Neutrophil (primary cell): ENCODE measurements around the gene PEX3.

Experiments used
- H3K27ac ChIP-seq: fragments of 200-600 bp; sonication (generic); 2 replicates; pipeline ENCODE4 v1.5.1; 2016; ENCODE audit warnings: mild to moderate bottlenecking, moderate library complexity
- H3K27me3 ChIP-seq: fragments of 200-600 bp; sonication (generic); 2 replicates; pipeline ENCODE4 v1.6.0; 2016; ENCODE audit warnings: mild to moderate bottlenecking
- H3K36me3 ChIP-seq: fragments of 200-600 bp; sonication (generic); 2 replicates; pipeline ENCODE4 v1.5.1; 2017
- H3K4me1 ChIP-seq, 2 experiments: fragments of 200-600 bp in 1 of 2; sonication (generic) in 1 of 2; 1 replicate in 1 of 2; 2 replicates in 1 of 2; pipeline versions ENCODE4 v1.5.1 to v1.6.1; 2013 to 2016; ENCODE audit warnings: low read depth in 1 of 2, low read length in 1 of 2, mild to moderate bottlenecking in 1 of 2, moderate library complexity in 1 of 2; ENCODE audit not compliant: control insufficient read depth in 1 of 2, insufficient read depth in 1 of 2
- H3K4me3 ChIP-seq, 2 experiments: fragments of 200-600 bp in 1 of 2; sonication (generic) in 1 of 2; 1 replicate in 1 of 2; 2 replicates in 1 of 2; pipeline ENCODE4 v1.5.1; 2013 to 2016; ENCODE audit warnings: low read depth in 1 of 2, low read length in 1 of 2, mild to moderate bottlenecking in 1 of 2, moderate library complexity in 1 of 2
- H3K9me3 ChIP-seq: fragments of 200-600 bp; sonication (generic); 2 replicates; pipeline ENCODE4 v1.5.1; 2016
- TF ChIP-seq, protein P1 (sequence below): fragments of 200-600 bp; sonication (generic); IDR thresholded peaks from 2 replicates; pipeline ENCODE4 v1.5.1; 2016; ENCODE audit warnings: antibody characterized with exemption

The PEX3 gene

DNA sequence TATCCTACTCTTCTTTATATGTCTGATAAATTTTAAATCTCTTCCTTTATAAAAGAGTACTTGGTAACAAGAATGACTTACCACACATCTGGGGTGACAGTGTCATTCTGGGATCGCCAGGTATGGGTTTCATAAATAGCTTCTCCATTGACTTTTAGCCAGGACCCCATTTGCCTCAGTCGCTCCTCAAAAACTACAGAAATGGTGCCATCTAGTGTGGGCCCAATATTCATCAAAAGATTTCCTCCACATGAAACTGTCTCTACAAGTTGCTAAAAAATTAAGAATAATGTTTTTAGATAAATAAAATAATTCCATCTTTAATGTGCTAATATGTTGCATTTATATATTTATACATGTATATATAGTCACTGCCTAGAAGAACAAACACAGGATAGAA is 51.2 kb downstream of the PEX3 start:
- TF ChIP-seq, protein P1, sequence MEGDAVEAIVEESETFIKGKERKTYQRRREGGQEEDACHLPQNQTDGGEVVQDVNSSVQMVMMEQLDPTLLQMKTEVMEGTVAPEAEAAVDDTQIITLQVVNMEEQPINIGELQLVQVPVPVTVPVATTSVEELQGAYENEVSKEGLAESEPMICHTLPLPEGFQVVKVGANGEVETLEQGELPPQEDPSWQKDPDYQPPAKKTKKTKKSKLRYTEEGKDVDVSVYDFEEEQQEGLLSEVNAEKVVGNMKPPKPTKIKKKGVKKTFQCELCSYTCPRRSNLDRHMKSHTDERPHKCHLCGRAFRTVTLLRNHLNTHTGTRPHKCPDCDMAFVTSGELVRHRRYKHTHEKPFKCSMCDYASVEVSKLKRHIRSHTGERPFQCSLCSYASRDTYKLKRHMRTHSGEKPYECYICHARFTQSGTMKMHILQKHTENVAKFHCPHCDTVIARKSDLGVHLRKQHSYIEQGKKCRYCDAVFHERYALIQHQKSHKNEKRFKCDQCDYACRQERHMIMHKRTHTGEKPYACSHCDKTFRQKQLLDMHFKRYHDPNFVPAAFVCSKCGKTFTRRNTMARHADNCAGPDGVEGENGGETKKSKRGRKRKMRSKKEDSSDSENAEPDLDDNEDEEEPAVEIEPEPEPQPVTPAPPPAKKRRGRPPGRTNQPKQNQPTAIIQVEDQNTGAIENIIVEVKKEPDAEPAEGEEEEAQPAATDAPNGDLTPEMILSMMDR: no peak
- no peak overlapping the region for H3K4me3 ChIP-seq
- H3K27me3 ChIP-seq: no peaks in the 10 kb centered on the region
- H3K27ac ChIP-seq: no peak overlapping the region
- H3K9me3 ChIP-seq: no peaks in the 10 kb centered on the region
- H3K36me3 ChIP-seq: peaks cover 56% of the 10 kb centered on the region
- H3K4me1 ChIP-seq: no peaks in the 10 kb centered on the region

DNA sequence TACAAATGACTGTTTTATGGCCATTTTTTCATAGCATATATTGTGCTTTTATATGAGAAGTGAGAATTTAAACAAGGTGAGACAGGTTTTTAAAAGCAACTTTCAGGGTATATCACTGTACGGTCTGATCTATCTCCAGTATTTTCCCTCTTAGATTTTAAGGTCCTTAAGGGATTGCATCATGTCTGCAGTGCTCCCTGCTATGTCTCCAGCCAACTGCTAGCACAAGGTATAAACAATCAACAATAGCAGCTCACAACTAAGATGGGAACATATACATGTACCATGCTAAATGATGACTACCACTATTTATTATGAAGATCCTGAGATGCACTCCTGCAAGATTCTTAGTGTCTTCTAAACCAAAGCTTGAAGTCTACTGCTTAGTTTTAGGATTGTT is 53.8 kb downstream of the PEX3 start:
- H3K4me1 ChIP-seq: no peaks in the 10 kb centered on the region
- H3K36me3 ChIP-seq: peaks cover 52% of the 10 kb centered on the region
- H3K27me3 ChIP-seq: no peaks in the 10 kb centered on the region
- no peaks in the 10 kb centered on the region for H3K9me3 ChIP-seq
- TF ChIP-seq, protein P1: no peak
- no peak overlapping the region for H3K27ac ChIP-seq
- H3K4me3 ChIP-seq: no peak overlapping the region

DNA sequence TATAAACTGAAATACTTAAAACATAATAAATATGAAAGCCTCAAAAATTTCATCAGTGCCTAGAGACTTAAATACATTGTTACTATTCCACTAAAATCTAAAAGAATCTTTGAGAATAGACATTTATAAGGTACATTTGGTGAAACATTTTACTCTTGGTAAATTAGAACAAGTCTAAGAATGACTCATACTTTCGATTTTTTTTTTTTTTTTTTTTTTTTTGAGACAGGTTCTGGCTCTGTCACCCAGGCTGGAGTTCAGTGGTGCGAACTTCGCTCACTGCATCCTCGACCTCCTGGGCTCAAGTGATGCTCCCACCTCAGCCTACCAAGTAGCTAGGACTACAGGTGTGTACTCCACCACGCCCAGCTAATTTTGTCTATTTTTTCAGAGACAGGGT is 54.5 kb downstream of the PEX3 start:
- Histone ChIP-seq H3K36me3 (peaks cover 52% of the 10 kb centered on the region), H3K27me3 (no peaks in the 10 kb centered on the region), H3K9me3 (no peaks in the 10 kb centered on the region), H3K4me3 (no peak overlapping the region), H3K27ac (no peak overlapping the region), H3K4me1 (peaks cover 0 to 4% of the 10 kb centered on the region in 2 experiments)
- TF ChIP-seq, protein P1: no peak

DNA sequence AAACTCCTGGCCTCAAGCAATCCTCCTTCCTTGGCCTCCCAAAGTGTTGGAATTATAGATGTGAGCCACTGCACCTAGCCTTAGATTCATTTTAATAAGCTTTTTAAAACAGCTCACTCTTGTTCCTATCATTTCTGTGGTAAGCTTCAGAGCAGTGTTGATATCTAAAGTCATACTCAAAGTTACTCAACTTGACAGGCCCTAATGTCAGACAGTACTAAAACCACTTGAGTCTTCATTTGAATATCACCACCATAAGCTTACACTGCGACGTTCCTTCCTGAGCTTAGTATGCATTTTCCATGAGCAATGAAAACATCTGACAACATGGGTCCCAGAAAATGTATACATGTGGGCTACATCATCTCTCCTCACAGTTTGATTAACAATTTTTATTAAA is 54.9 kb downstream of the PEX3 start:
- Histone ChIP-seq H3K9me3 (no peaks in the 10 kb centered on the region), H3K36me3 (peaks cover 48% of the 10 kb centered on the region), H3K27me3 (no peaks in the 10 kb centered on the region), H3K27ac (no peak overlapping the region), H3K4me3 (no peak overlapping the region), H3K4me1 (peaks cover 2 to 7% of the 10 kb centered on the region in 2 experiments)
- TF ChIP-seq, protein P1: no peak

DNA sequence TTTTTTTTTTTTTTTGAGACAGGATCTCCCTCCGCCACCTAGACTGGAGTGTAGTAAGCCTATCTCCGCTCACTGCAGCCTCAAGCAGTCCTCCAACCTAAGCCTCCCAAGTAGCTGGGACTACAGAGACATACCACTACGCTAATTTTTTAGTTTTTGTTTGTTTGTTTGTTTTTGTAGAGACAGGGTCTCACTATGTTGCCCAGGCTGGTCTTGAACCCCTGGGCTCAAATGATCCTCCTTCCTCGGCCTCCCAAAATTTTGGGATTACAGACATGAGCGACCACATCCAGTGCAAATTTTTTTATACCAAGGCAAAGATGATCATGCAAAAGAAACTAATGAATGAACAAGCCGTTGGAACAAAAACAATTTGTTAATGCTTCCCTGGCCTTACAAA is 55.6 kb downstream of the PEX3 start:
- TF ChIP-seq, protein P1: no peak
- no peaks in the 10 kb centered on the region for H3K27me3 ChIP-seq
- H3K27ac ChIP-seq: no peak overlapping the region
- H3K4me1 ChIP-seq: peaks cover 7 to 8% of the 10 kb centered on the region in 2 experiments
- H3K4me3 ChIP-seq: no peak overlapping the region
- H3K9me3 ChIP-seq: no peaks in the 10 kb centered on the region
- peaks cover 41% of the 10 kb centered on the region for H3K36me3 ChIP-seq

DNA sequence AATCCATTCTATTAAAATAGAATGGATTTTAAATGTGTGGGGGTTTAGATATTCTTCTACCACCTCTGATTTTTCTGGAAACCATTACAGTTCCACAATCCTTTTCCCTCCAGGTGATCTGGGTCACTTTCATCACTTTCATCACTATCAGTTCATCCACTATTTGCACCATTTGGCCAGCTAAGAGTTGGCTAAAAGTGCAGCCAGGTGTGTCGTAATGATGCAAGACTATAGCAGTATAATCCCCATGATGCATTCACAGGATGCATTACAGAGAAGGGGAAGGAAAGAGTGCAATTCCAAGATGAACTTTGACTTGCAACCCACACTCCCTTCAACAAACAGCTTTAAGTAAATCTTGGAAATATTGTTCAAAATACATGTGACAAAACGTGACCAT is 56.0 kb downstream of the PEX3 start:
- no peaks in the 10 kb centered on the region for H3K9me3 ChIP-seq
- TF ChIP-seq, protein P1: no peak

More for the DNA sequence above, 56.0 kb downstream of the PEX3 start:
- peaks cover 37% of the 10 kb centered on the region for H3K36me3 ChIP-seq
- H3K4me1 ChIP-seq: peaks cover 8% of the 10 kb centered on the region in 2 experiments
- no peak overlapping the region for H3K27ac ChIP-seq
- H3K4me3 ChIP-seq: no peak overlapping the region
- H3K27me3 ChIP-seq: no peaks in the 10 kb centered on the region
